Caki2 (cell line): ENCODE measurements around the gene CCDC136. TPM values are rescaled to one million over a fixed set of nuclear protein-coding genes. Genes with fewer than 3 reads are reported as not detected.

Source experiments
- DNase-seq: peaks from one replicate; pipeline ENCODE4 v3.0.0-alpha.2; 2015; ENCODE audit warnings: low read depth
- in situ Hi-C: cut with HindIII; loops from 2 replicates; pipeline ENCODE4 v1.10.0; 2016; ENCODE audit warnings: low sequenced_read_pairs, low pct_unique_long_range_greater_than_20kb, mixed read lengths
- total RNA-seq: library from RNA; depleted of rRNA; stranded (reverse); fragments of >200 nt; shearing (Covaris generic); gene quantifications from 2 replicates; pipeline ENCODE4 v1.2.3, GENCODE V29; 2014; ENCODE audit warnings: low replicate concordance

The CCDC136 gene
- total RNA-seq, 1 experiment from 2014 or later, result 2.7 TPM

DNA sequence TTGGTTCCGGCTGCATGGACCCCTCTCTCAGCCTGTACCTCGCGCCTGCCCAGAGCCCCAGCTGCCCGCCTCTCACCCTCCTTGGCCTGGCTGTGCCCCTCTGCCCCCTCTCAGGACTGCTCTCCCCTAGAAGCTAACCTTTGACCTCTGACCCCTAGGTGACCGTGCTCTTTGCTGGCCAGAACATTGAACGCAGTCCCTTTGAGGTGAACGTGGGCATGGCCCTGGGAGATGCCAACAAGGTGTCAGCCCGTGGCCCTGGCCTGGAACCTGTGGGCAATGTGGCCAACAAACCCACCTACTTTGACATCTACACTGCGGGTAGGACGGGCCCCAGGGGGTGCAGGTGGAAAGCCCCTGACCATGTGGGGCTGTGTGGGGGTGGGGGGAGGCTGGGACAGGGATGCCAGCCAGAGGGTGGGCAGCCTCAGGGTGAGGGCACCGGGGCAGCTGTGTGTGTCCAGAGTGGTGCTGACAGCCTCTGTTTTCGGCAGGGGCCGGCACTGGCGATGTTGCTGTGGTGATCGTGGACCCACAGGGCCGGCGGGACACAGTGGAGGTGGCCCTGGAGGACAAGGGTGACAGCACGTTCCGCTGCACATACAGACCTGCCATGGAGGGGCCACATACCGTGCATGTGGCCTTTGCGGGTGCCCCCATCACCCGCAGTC, 46.5 kb downstream of the CCDC136 start:
- DNase-seq, result no peak
- in situ Hi-C loops, result no loop called here

DNA sequence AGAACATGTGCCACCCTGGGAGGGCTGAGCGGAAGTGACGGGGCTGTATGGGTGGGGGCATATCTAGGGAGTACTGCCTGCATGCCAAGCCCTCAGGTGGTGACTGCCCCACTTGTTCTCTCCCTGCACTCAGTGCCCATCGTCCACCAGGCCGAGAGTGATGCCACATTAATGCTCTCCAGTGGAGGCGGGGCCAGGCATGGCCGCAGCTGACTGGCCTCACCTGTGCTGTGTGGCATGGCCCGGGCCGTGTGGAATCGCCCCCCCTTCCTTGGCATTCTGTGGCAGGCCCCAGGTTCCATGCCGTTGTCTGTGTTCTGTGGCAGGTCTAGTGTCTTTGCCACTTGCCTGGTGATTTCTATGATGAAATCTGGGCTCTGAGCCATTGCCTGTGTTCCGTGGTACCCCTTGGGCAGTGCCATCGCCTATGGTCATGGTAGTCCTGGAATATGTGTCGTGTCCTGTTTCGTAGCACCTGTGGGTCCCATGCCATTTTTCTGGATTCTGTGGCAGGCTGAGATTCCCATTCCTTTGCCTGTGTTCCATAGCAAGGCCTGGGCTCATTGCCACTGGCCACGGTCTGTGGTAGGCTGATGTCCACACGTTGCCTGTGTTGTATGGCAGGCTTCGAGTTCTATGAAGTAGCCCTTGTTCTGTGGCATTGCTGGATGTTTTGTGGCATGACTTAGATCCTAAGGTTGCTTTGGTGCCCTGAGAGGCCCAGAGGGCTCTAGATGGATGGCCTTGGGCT, 47.4 kb downstream of the CCDC136 start:
- in situ Hi-C loops, result no loop called here
- no peak for DNase-seq

DNA sequence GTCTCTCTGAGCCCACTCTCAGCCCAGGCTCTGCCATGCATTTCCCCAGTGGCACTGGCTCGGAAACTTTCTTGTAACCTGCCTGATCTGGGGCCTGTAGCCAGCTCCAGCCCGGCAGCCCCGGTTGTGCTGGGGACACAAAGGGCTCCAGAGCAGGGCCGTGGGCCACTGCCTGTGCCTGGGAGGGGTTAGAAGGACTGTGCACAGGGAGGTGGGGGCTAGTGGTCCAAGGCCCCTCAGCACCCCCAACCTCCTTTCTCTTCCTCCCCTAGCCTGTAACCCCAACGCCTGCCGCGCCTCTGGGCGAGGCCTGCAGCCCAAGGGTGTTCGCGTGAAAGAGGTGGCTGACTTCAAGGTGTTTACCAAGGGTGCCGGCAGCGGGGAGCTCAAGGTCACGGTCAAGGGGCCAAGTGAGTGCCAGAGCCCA, 48.0 kb downstream of the CCDC136 start:
- in situ Hi-C loops, result no loop called here
- no peak for DNase-seq

DNA sequence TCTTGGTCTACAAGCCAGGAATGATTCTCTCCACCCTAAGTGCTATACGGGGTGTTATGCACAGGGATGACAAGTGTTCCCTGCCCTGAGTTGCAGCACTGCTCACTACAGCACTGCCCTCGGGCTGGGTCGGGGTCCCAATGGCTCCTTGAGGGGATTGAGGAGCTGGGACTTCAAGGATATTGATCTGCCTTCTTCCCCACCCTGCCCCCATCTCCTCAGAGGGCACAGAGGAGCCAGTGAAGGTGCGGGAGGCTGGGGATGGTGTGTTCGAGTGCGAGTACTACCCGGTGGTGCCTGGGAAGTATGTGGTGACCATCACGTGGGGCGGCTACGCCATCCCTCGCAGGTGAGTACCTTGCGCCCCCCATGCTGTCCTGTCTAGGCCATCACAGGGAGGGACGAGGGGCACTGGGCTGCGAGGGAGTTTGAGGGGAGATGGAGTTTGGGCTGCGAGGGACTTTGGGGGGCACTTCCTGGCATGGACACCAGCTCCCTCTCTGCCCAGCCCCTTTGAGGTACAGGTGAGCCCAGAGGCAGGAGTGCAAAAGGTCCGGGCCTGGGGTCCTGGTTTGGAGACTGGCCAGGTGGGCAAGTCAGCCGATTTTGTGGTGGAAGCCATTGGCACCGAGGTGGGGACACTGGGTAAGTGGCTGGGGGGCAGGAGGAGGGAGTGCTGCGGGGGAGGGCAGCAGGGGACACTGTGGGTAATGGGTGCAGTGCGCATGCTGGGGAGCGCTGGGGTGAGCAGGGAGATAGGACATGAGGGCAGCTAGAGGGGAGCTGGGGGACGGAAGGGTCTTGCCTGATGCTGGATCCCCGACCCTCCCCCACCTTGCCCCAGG, 48.8 kb downstream of the CCDC136 start:
- no peak for DNase-seq
- in situ Hi-C loops, result no loop called here

DNA sequence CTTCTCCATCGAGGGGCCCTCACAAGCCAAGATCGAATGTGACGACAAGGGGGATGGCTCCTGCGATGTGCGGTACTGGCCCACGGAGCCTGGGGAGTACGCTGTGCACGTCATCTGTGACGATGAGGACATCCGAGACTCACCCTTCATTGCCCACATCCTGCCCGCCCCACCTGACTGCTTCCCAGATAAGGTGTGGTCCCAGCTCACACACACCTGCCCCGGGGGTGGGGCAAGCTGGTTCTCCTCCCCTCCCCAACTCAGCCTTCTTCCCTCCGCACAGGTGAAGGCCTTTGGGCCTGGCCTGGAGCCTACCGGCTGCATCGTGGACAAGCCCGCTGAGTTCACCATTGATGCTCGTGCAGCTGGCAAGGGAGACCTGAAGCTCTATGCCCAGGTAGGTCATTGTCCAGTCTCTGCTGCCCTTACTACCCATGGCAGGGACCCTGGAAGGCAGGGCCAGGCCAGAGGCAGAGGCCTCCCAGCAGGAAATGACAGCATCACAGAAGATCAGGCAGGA, 49.5 kb downstream of the CCDC136 start:
- in situ Hi-C loops, result no loop called here
- DNase-seq, result no peak

DNA sequence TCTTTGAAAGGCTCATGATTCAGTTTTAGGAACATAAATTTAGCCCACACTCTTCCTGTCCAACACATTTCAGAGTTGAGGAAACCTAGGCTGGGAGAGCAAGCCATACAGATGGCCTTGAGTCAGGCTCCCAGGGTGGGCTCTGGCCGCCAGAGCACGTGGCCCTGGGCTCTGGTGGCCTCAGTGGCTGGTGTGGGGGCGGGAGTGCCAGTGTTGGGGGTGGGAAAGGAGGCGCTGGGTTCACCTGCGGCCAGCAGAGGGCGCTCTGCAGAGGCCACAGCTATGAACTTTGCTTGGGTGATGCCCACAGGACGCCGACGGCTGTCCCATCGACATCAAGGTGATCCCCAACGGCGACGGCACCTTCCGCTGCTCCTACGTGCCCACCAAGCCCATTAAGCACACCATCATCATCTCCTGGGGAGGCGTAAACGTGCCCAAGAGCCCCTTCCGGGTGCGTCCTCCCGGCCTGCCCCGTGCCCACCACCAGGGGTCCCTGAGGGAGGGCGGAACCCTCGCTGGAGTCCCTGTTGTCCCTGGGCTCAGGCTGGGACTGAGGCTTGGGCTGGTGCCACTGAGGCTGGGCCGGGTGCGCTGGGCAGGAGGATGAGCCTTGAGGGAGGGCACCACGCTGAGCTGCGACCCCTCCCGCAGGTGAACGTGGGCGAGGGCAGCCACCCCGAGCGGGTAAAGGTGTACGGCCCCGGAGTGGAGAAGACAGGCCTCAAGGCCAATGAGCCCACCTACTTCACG, 50.3 kb downstream of the CCDC136 start:
- DNase-seq, result no peak

DNA sequence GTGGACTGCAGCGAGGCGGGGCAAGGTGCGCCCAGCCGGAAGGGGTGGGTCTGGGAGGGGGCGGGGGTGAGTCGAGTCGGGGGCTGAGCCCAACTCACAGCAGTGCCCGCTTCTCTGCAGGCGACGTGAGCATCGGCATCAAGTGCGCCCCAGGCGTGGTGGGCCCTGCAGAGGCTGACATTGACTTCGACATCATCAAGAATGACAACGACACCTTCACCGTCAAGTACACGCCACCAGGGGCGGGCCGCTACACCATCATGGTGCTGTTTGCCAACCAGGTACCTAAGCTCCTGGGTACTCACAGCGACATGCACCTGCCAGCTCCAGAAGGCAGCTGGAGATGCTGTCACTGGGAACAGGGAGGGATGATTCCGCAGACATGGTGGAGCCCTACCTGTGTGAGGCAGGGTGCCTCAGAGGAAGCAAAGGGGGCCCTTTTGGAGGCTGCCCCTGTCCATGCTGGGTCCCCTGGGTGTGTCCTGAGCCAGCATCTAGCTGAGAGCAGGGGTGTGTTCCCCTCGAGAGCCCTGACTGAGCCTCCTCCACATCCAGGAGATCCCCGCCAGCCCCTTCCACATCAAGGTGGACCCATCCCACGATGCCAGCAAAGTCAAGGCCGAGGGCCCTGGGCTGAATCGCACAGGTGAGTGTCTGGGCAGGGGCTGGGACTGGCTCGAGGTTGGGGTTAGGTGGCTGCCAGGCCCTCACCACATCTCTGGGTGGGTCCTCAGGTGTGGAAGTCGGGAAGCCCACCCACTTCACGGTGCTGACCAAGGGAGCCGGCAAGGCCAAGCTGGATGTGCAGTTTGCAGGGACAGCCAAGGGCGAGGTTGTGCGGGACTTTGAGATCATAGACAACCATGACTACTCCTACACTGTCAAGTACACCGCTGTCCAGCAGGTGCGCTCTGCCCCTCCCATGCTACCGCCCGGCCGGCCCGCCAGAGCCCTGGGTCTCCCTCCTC, 51.2 kb downstream of the CCDC136 start:
- in situ Hi-C loops, result no loop called here
- no peak for DNase-seq

More for the DNA sequence above, 50.3 kb downstream of the CCDC136 start:
- in situ Hi-C loops, result no loop called here

DNA sequence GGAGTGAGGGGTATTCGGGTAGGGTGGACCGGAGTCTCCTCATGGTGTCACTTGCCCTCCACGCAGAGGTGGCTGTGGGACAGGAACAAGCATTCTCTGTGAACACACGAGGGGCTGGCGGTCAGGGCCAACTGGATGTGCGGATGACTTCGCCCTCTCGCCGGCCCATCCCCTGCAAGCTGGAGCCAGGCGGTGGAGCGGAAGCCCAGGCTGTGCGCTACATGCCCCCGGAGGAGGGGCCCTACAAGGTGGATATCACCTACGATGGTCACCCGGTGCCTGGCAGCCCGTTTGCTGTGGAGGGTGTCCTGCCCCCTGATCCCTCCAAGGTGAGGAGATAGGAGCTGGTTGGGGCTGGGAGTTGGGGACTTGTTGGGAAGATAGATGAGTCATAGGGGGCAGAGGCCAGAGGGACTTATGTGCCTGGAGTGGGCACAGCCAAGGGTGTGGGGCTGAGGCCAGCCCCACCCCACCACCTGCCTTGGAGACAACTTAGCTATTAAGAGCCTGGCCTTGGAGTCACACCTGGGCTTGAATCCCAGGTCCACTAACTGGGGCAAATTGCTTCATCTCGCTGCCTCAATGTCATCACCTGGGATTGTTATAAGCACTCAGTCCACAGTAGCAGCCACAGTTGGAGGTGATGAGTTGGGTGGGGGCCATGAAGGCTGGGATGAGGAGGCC, 52.3 kb downstream of the CCDC136 start:
- in situ Hi-C loops, result no loop called here
- no peak for DNase-seq

DNA sequence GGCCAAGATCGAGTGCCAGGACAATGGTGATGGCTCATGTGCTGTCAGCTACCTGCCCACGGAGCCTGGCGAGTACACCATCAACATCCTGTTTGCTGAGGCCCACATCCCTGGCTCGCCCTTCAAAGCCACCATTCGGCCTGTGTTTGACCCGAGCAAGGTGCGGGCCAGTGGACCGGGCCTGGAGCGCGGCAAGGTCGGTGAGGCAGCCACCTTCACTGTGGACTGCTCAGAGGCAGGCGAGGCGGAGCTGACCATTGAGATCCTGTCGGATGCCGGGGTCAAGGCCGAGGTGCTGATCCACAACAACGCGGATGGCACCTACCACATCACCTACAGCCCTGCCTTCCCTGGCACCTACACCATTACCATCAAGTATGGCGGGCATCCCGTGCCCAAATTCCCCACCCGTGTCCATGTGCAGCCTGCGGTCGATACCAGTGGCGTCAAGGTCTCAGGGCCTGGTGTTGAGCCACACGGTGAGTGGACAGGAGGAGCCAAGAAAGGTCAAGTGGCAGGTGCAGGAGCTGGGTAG, 53.1 kb downstream of the CCDC136 start:
- in situ Hi-C loops, result no loop called here
- DNase-seq, result no peak

DNA sequence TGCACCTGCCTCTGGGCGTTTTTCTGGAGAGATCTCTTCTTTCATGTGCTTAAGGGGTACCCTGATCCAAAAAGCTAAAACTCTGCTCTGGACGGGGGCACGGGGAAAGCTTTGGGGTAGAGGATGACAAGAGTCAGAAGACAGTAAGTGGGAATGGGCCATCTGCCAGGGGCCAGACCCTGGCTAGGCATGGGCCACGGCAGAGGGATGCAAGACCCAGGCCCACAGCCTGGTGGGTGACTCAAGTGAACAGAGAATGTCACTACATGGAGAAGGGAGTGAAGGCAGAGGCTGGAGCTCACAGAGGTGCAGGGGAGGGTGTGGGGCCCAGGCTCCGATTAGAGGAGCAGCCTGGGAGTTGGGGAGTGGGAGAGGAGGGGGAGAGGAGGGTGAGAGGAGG, 53.7 kb downstream of the CCDC136 start:
- DNase-seq, result no peak
- in situ Hi-C loops, result no loop called here

DNA sequence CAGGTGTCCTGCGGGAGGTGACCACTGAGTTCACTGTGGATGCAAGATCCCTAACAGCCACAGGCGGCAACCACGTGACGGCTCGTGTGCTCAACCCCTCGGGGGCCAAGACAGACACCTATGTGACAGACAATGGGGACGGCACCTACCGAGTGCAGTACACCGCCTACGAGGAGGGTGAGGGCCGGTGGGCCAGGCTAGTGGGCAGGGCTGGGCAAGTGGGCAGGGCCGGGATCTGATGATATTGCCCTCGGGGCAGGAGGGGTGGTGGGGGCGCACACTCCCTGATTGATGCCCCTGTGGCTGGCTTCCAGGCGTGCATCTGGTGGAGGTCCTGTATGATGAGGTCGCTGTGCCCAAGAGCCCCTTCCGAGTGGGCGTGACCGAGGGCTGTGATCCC, 54.2 kb downstream of the CCDC136 start:
- in situ Hi-C loops, result no loop called here
- DNase-seq, result no peak

DNA sequence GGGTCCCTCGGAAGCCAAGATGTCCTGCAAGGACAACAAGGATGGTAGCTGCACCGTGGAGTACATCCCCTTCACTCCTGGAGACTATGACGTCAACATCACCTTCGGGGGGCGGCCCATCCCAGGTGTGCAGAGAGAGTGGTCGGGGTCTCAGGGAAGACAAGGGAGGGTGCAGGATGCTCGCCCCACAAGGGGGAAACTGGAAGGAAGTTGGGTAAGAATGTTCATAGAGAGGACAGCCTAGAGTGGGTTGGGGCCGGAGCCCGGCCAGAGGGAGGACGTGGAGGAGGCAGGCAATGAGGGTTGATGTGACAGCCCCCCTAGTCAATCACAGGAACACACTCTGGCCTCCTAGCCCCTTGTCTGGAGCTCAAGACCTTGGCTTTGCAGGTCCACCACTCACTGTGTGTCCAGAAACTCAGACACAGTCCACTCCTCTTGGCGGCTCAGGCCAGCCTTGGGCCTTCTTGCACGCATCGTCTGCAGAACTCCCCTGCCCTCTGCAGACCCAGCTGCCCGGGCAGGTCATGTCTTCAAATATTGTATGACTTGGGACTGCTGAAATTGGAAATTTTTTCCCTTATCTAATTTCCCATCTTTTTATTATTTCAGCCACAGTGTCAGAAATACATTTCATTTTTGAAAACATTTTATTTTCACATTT, 55.1 kb downstream of the CCDC136 start:
- in situ Hi-C loops, result no loop called here

DNA sequence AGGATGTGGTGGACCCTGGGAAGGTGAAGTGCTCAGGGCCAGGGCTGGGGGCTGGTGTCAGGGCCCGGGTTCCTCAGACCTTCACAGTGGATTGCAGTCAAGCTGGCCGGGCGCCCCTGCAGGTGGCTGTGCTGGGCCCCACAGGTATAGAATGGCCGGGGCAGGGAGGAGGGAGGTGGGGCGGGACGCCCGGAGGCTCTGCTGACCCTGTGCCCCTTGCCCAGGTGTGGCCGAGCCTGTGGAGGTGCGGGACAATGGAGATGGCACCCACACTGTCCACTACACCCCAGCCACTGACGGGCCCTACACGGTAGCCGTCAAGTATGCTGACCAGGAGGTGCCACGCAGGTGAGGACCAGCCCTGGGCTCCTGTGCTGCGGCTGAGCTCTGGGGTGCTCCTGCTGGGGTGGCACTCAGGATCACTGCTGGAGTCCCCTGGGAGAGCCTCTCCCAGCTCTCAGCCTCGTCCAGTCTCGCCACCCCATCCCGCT, 56.0 kb downstream of the CCDC136 start:
- no peak for DNase-seq
- in situ Hi-C loops, result no loop called here

More for the DNA sequence above, 55.1 kb downstream of the CCDC136 start:
- no peak for DNase-seq

DNA sequence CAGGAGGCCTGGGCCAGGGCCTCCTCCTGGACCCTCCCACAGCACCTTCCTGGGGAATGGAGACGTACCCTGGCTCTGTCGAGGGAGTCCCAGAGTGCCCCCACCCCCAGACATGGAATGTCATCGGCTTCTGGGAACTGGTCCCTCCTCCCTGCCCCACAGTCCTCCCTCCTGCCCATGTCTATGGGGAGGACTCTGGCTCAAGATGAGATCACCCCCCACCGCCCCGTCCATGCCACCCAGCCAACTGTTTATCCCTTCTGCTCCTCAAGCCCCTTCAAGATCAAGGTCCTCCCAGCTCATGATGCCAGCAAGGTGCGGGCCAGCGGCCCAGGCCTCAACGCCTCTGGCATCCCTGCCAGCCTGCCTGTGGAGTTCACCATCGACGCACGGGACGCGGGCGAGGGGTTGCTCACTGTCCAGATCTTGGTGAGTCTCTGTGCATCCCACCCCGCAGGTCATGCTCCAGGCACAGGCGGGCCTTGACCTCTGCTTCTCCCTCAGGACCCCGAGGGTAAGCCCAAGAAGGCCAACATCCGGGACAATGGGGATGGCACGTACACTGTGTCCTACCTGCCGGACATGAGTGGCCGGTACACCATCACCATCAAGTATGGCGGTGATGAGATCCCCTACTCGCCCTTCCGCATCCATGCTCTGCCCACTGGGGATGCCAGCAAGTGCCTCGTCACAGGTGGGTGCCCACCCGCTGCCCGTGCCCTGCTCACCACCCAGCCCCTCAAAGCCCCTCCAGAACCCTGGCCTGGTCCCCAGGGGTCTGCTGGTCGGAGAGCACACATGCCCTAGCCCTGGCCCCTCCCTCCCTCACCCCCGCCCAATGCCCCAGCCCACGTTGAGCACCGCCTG, 56.8 kb downstream of the CCDC136 start:
- no peak for DNase-seq
- in situ Hi-C loops, result no loop called here

DNA sequence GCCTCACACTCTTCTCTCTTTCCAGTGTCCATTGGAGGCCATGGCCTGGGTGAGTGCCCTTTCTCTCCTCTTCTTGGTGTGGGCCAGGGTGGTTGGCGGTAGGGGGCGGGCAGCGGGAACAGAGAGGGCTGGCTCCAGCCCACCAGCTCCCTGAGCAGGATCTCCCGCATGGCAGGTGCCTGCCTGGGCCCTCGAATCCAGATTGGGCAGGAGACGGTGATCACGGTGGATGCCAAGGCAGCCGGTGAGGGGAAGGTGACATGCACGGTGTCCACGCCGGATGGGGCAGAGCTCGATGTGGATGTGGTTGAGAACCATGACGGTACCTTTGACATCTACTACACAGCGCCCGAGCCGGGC, 57.4 kb downstream of the CCDC136 start:
- in situ Hi-C loops, result no loop called here
- no peak for DNase-seq
